ENCODE measurements around the gene CERK. TPM values are rescaled to one million over a fixed set of nuclear protein-coding genes. Genes with fewer than 3 reads are reported as not detected.
"Not testable (repeated sequence)": the region's sequence is repeated elsewhere in the genome, so short reads cannot be mapped to it uniquely, and the experiment has no call there.

Gene CERK
- total RNA-seq, 1 donor from 2014 or later: 50.7 TPM

GRCh38 chr22:46736705-46737104 lies 1.3 kb downstream of the CERK start:
- Mint-ChIP-seq H3K9me3 (no peaks in the 10 kb centered on the region), H3K27ac (peak overlapping the region; percentile 12), H3K36me3 (peaks cover 2% of the 10 kb centered on the region), H3K27me3 (ENCODE audit: low read depth) (no peaks in the 10 kb centered on the region), H3K4me3 (peak overlapping the region; percentile 92), H3K4me1 (peaks cover 41% of the 10 kb centered on the region)
- no peak for TF ChIP-seq CTCF (IDR thresholded peaks at IDR 0.05; ENCODE audit: unreplicated experiment)
- no peak for DNase-seq (ENCODE audit: low spot score in 2 of 2, unreplicated experiment in 2 of 2)

GRCh38 chr22:46735747-46736608 lies 2.1 kb downstream of the CERK start:
- peak in 1 of 2 experiments; percentile 18 for DNase-seq (ENCODE audit: low spot score in 2 of 2, unreplicated experiment in 2 of 2)
- Mint-ChIP-seq H3K4me1 (peaks cover 46% of the 10 kb centered on the region), H3K36me3 (peaks cover 2% of the 10 kb centered on the region), H3K27ac (no peak overlapping the region), H3K9me3 (no peaks in the 10 kb centered on the region), H3K27me3 (ENCODE audit: low read depth) (no peaks in the 10 kb centered on the region), H3K4me3 (peak overlapping the region; percentile 92)
- TF ChIP-seq CTCF (IDR thresholded peaks at IDR 0.05; ENCODE audit: unreplicated experiment): no peak

- H3K9me3 Mint-ChIP-seq: no peaks in the 10 kb centered on the region
- H3K27ac Mint-ChIP-seq: peak overlapping the region; percentile 56
- H3K36me3 Mint-ChIP-seq: peaks cover 2% of the 10 kb centered on the region
- no peak overlapping the region for H3K4me3 Mint-ChIP-seq
- no peaks in the 10 kb centered on the region for H3K27me3 Mint-ChIP-seq (ENCODE audit: low read depth)
- TF ChIP-seq CTCF (IDR thresholded peaks at IDR 0.05; ENCODE audit: unreplicated experiment): no peak
- H3K4me1 Mint-ChIP-seq: peaks cover 54% of the 10 kb centered on the region
- DNase-seq (ENCODE audit: low spot score in 2 of 2, unreplicated experiment in 2 of 2): no peak
Observed at GRCh38 chr22:46734830-46735453, 3.1 kb downstream of the CERK start.

GRCh38 chr22:46734213-46734722 lies 3.8 kb downstream of the CERK start:
- peak overlapping the region; percentile 76 for H3K27ac Mint-ChIP-seq
- H3K4me1 Mint-ChIP-seq: peaks cover 55% of the 10 kb centered on the region
- H3K27me3 Mint-ChIP-seq (ENCODE audit: low read depth); H3K36me3 Mint-ChIP-seq; H3K4me3 Mint-ChIP-seq; H3K9me3 Mint-ChIP-seq; DNase-seq (ENCODE audit: low spot score in 2 of 2, unreplicated experiment in 2 of 2): not testable (repeated sequence)

- Mint-ChIP-seq H3K9me3 (no peaks in the 10 kb centered on the region), H3K27me3 (ENCODE audit: low read depth) (no peaks in the 10 kb centered on the region), H3K4me3 (no peak overlapping the region), H3K4me1 (peaks cover 50% of the 10 kb centered on the region), H3K36me3 (peaks cover 2% of the 10 kb centered on the region), H3K27ac (peak overlapping the region; percentile 43)
- TF ChIP-seq CTCF (IDR thresholded peaks at IDR 0.05; ENCODE audit: unreplicated experiment): no peak
- no peak for DNase-seq (ENCODE audit: low spot score in 2 of 2, unreplicated experiment in 2 of 2)
Observed at GRCh38 chr22:46732513-46732912, 5.5 kb downstream of the CERK start.

GRCh38 chr22:46732041-46732379 lies 6.0 kb downstream of the CERK start:
- Mint-ChIP-seq H3K27me3 (ENCODE audit: low read depth) (no peaks in the 10 kb centered on the region), H3K4me3 (no peak overlapping the region), H3K4me1 (peaks cover 46% of the 10 kb centered on the region), H3K9me3 (no peaks in the 10 kb centered on the region), H3K36me3 (peaks cover 2% of the 10 kb centered on the region), H3K27ac (peak overlapping the region; percentile 57)
- no peak for TF ChIP-seq CTCF (IDR thresholded peaks at IDR 0.05; ENCODE audit: unreplicated experiment)
- no peak for DNase-seq (ENCODE audit: low spot score in 2 of 2, unreplicated experiment in 2 of 2)

Data from mesothelial cell of epicardium (in vitro differentiated cells).